Lung (tissue), 16 donors: Measurements from ENCODE around the gene VPS11. TPM values are rescaled to one million over a fixed set of nuclear protein-coding genes. Genes with fewer than 3 reads are reported as not detected.

ENCODE experiments used
- ATAC-seq: fragments of 200-7000 bp; cut with Tn5 transposase; one replicate; pipeline ENCODE4 v1.9.1; 2020; ENCODE audit warnings: moderate number of reproducible peaks; ENCODE audit not compliant: insufficient read depth, low FRiP score
- DNase-seq, 3 donors: peaks; one replicate each; pipeline ENCODE4 v3.0.0-alpha.2; 2013 to 2017
- H3K27ac ChIP-seq, 2 donors: one replicate each; pipeline ENCODE4 v1.5.1; 2013; ENCODE audit warnings: mild to moderate bottlenecking in 2 of 2, moderate library complexity in 2 of 2, control low read depth in 1 of 2, inconsistent platforms in 1 of 2, low read depth in 1 of 2, low read length in 1 of 2
- H3K27me3 ChIP-seq, 3 donors: one replicate each; pipeline ENCODE4 v1.5.1; 2013; ENCODE audit warnings: low read length in 2 of 3; ENCODE audit not compliant: control insufficient read depth in 3 of 3, insufficient read depth in 3 of 3
- H3K36me3 ChIP-seq, 4 donors: one replicate each; pipeline ENCODE4 v1.5.1; 2013; ENCODE audit warnings: low read length in 4 of 4, mild to moderate bottlenecking in 1 of 4, moderate library complexity in 1 of 4; ENCODE audit not compliant: control insufficient read depth in 4 of 4, insufficient read depth in 4 of 4
- H3K4me1 ChIP-seq, 5 donors: one replicate each; pipeline ENCODE4 v1.5.1; 2013; ENCODE audit warnings: low read length in 5 of 5, mild to moderate bottlenecking in 2 of 5, moderate library complexity in 1 of 5; ENCODE audit not compliant: control insufficient read depth in 5 of 5, insufficient read depth in 5 of 5
- H3K4me3 ChIP-seq: one replicate; pipeline ENCODE4 v1.5.1; 2013; ENCODE audit warnings: mild to moderate bottlenecking, control low read depth, moderate library complexity
- H3K9ac ChIP-seq, 2 donors: one replicate each; pipeline ENCODE4 v1.5.1; 2013; ENCODE audit warnings: low read length in 2 of 2, control low read depth in 1 of 2; ENCODE audit not compliant: insufficient read depth in 1 of 2
- H3K9me3 ChIP-seq, 4 donors: one replicate each; pipeline ENCODE4 v1.5.1; 2013; ENCODE audit warnings: low read length in 3 of 4, mild to moderate bottlenecking in 1 of 4, moderate library complexity in 1 of 4; ENCODE audit not compliant: control insufficient read depth in 4 of 4, insufficient read depth in 3 of 4
- CTCF ChIP-seq: IDR thresholded peaks from 2 replicates; pipeline ENCODE4 v1.5.1; 2012; ENCODE audit warnings: mild to moderate bottlenecking; ENCODE audit errors: control extremely low read depth, extremely low read depth
- WGBS, 2 donors: extraction: QIAGEN DNeasy Blood & Tissue Kit; methylation state at CpG; one replicate each; pipeline ENCODE4 v1.1.7; 2013; 5-methylcytosine and 5-hydroxymethylcytosine counted together
- long read RNA-seq, 5 donors: transcript quantifications; one replicate each; lab custom pipeline, GENCODE V29; 2026
- polyA plus RNA-seq, 2 donors: library from polyadenylated mRNA; stranded (reverse); fragments of 200-250 nt; gene quantifications; one replicate each; pipeline ENCODE4 v1.2.1, GENCODE V29; 2013
- total RNA-seq, 2 donors: library from RNA; depleted of rRNA in 1 of 2; stranded (reverse); fragments of >200 nt in 1 of 2; gene quantifications; one replicate each; pipeline ENCODE4 v1.2.1, GENCODE V29; 2014 to 2021
- donor health status: control.
- donor health status: control.
- donor health status: Bipolar disorder and iron deficiency.
- donor health status: healthy.
- donor health status: DM: yes; HTN: yes; CAD: no.

The VPS11 gene
- total RNA-seq = 10 to 100 TPM; 34.6 to 36.0 TPM
- polyA plus RNA-seq = 10 to 100 TPM; 33.8 to 56.1 TPM
- long read RNA-seq, donor 1, partial matches to known transcripts = 5 of 7 reads
- long read RNA-seq, donor 1, other reads (novel, unspliced or antisense) = 0 of 7 reads
- long read RNA-seq, donor 2, partial matches to known transcripts = 9 of 11 reads
- long read RNA-seq, donor 2, other reads (novel, unspliced or antisense) = 0 of 11 reads
- long read RNA-seq, donor 3, partial matches to known transcripts = 5 of 8 reads
- long read RNA-seq, donor 3, other reads (novel, unspliced or antisense) = 0 of 8 reads
- long read RNA-seq, donor 4, partial matches to known transcripts = 0 of 2 reads
- long read RNA-seq, donor 4, other reads (novel, unspliced or antisense) = 0 of 2 reads
- long read RNA-seq, donor 5, transcript VPS11-208 (16 exons, 3,313 nt) = major isoform, 5 of 12 reads
- long read RNA-seq, donor 5, partial matches to known transcripts = 5 of 12 reads
- long read RNA-seq, donor 5, other reads (novel, unspliced or antisense) = 0 of 12 reads

- peak; percentile 96 to 97 (median 97) for DNase-seq
- Histone ChIP-seq H3K27ac (peak within 1 kb of the TSS; percentile 85 to 87), H3K4me3 (peak within 1 kb of the TSS; percentile 95), H3K9me3 (no peaks in the 10 kb centered on the region), H3K27me3 (no peaks in the 10 kb centered on the region), H3K4me1 (peaks cover 0 to 11% (median 4%) of the 10 kb centered on the region in 5 donors), H3K36me3 (peaks cover 8 to 19% (median 15%) of the 10 kb centered on the region in 4 donors), H3K9ac (peak within 1 kb of the TSS in 1 of 2 donors; percentile 84)
- 0% methylated on average over 49 of the region's 49 CpGs for WGBS, 2 donors
- no peak for TF ChIP-seq CTCF
- peak; percentile 98 for ATAC-seq
Observed at GRCh38 chr11:119067371-119068222, at the start of gene VPS11. TSS of gene VPS11 (plus strand) at chr11:119067818. CDS start at chr11:119067824, 6 bp downstream.

- DNase-seq (peak; percentile 96 to 99 (median 98)), ATAC-seq (peak; percentile 97)
- Histone ChIP-seq H3K4me1 (peaks cover 5 to 23% (median 9%) of the 10 kb centered on the region in 5 donors), H3K9me3 (no peaks in the 10 kb centered on the region), H3K9ac (peak within 1 kb of the TSS; percentile 75 to 97), H3K4me3 (peak within 1 kb of the TSS; percentile 98), H3K36me3 (peaks cover 14 to 48% (median 25%) of the 10 kb centered on the region in 4 donors), H3K27ac (peak within 1 kb of the TSS; percentile 76 to 100), H3K27me3 (no peaks in the 10 kb centered on the region)
- WGBS, 2 donors = 0 to 1% methylated on average over 63 of the region's 63 CpGs
- no peak for TF ChIP-seq CTCF
Observed at GRCh38 chr11:119018074-119018938, 49.3 kb upstream of the VPS11 start, which contains the start of the genes RPS25 and TRAPPC4. TSS of gene RPS25 (minus strand) at chr11:119018343. CDS start at chr11:119018284, 59 bp downstream. TSS of gene TRAPPC4 (plus strand) at chr11:119018766. CDS start at chr11:119018796, 30 bp downstream.

GRCh38 chr11:119019996-119020395 is 47.6 kb upstream of the VPS11 start:
- Histone ChIP-seq H3K27me3 (no peaks in the 10 kb centered on the region), H3K9ac (no peak overlapping the region), H3K9me3 (no peaks in the 10 kb centered on the region), H3K4me1 (peaks cover 5 to 32% (median 13%) of the 10 kb centered on the region in 5 donors), H3K36me3 (peaks cover 10 to 37% (median 26%) of the 10 kb centered on the region in 4 donors), H3K27ac (no peak overlapping the region), H3K4me3 (no peak overlapping the region)
- 42 to 65% methylated on average over 2 of the region's 2 CpGs for WGBS, 2 donors
- TF ChIP-seq CTCF = no peak
- ATAC-seq = no peak
- no peak for DNase-seq
